H1 (cell line): ENCODE results near the gene ZRANB3. TPM values are rescaled to one million over a fixed set of nuclear protein-coding genes. Genes with fewer than 3 reads are reported as not detected.
"Not testable (repeated sequence)": the region's sequence is repeated elsewhere in the genome, so short reads cannot be mapped to it uniquely, and the experiment has no call there.

Experiments used
- CTCF ChIA-PET: fragments of 300-600 bp; sonication (Branson Sonifier 250); formaldehyde crosslinking; loops from one replicate; lab custom pipeline; 2021; ENCODE audit not compliant: partially characterized antibody; lab: Charles Lee
- POLR2A ChIA-PET: fragments of 300-600 bp; sonication (Branson Sonifier 250); formaldehyde crosslinking; loops from one replicate; lab custom pipeline; 2021; ENCODE audit warnings: inconsistent platforms; ENCODE audit not compliant: partially characterized antibody; lab: Charles Lee
- DNase-seq, 2 experiments: peaks; one replicate each; pipeline versions ENCODE4 v3.0.0 to v3.0.0-alpha.2; 2010 to 2022; ENCODE audit warnings: low spot score in 2 of 2, low read depth in 1 of 2, mixed read lengths in 1 of 2
- FAIRE-seq: peaks from 2 replicates; lab custom pipeline; 2011; peaks lifted over from hg19 to GRCh38; lab: Jason Lieb, UNC
- H2AFZ ChIP-seq: 2 replicates; pipeline ENCODE4 v1.8.1; 2012; ENCODE audit warnings: low read length, inconsistent platforms
- H2AK5ac ChIP-seq: 2 replicates; pipeline ENCODE4 v1.6.1; 2013; ENCODE audit warnings: low read depth, low read length
- H2BK120ac ChIP-seq: replicated peaks from 2 replicates; pipeline ENCODE3; 2013; ENCODE audit warnings: low read depth, low read length, inconsistent platforms
- H2BK12ac ChIP-seq: 2 replicates; pipeline ENCODE4 v1.6.1; 2013; ENCODE audit warnings: low read depth, low read length
- H2BK15ac ChIP-seq: 2 replicates; pipeline ENCODE4 v1.6.1; 2013; ENCODE audit warnings: low read length
- H2BK20ac ChIP-seq: 2 replicates; pipeline ENCODE4 v1.6.1; 2013; ENCODE audit warnings: low read length
- H2BK5ac ChIP-seq: 2 replicates; pipeline ENCODE4 v1.6.1; 2013; ENCODE audit warnings: low read depth, low read length
- H3K14ac ChIP-seq: 2 replicates; pipeline ENCODE4 v1.6.1; 2013; ENCODE audit warnings: inconsistent platforms; ENCODE audit not compliant: insufficient read length
- H3K18ac ChIP-seq: 2 replicates; pipeline ENCODE4 v1.6.1; 2013; ENCODE audit warnings: low read length; ENCODE audit errors: extremely low read depth
- H3K23ac ChIP-seq: 2 replicates; pipeline ENCODE4 v1.6.1; 2013; ENCODE audit warnings: inconsistent platforms; ENCODE audit not compliant: insufficient read length
- H3K23me2 ChIP-seq: 2 replicates; pipeline ENCODE4 v1.6.1; 2013; ENCODE audit warnings: low read depth, low read length
- H3K27ac ChIP-seq: 2 replicates; pipeline ENCODE4 v1.6.1; 2011; ENCODE audit warnings: low read depth, low read length, inconsistent platforms
- H3K27me3 ChIP-seq, 4 experiments: replicated peaks in 1 of 4; 1 replicate in 1 of 4; 2 replicates in 3 of 4; pipeline versions ENCODE4 v1.6.1 to v1.8.1; 2011 to 2013; ENCODE audit warnings: low read length in 3 of 4, mild to moderate bottlenecking in 3 of 4, inconsistent platforms in 2 of 4, mixed read lengths in 2 of 4, moderate library complexity in 1 of 4; ENCODE audit not compliant: control insufficient read depth in 3 of 4, insufficient read depth in 3 of 4; ENCODE audit errors: extremely low read depth in 1 of 4
- H3K36me3 ChIP-seq, 4 experiments: 2 replicates each; pipeline versions ENCODE4 v1.6.1 to v1.8.1; 2011 to 2013; ENCODE audit warnings: mild to moderate bottlenecking in 4 of 4, low read length in 3 of 4, moderate library complexity in 2 of 4, control low read depth in 1 of 4, inconsistent platforms in 1 of 4; ENCODE audit not compliant: insufficient read depth in 4 of 4, control insufficient read depth in 2 of 4
- H3K4ac ChIP-seq: replicated peaks from 2 replicates; pipeline ENCODE3; 2013; ENCODE audit warnings: low read length, low read depth, mixed read lengths, inconsistent platforms; ENCODE audit not compliant: insufficient read length
- H3K4me1 ChIP-seq, 4 experiments: replicated peaks in 1 of 4; 1 replicate in 1 of 4; 2 replicates in 3 of 4; pipeline versions ENCODE4 v1.6.1 to v1.8.1; 2011 to 2013; ENCODE audit warnings: low read length in 3 of 4, inconsistent platforms in 2 of 4, mixed read lengths in 1 of 4; ENCODE audit not compliant: insufficient read depth in 4 of 4, control insufficient read depth in 3 of 4
- H3K4me2 ChIP-seq, 2 experiments: 2 replicates each; pipeline versions ENCODE4 v1.6.1 to v1.8.1; 2011 to 2013; ENCODE audit warnings: low read depth in 2 of 2, low read length in 2 of 2, control low read depth in 1 of 2, inconsistent platforms in 1 of 2, mild to moderate bottlenecking in 1 of 2; ENCODE audit not compliant: insufficient read depth in 1 of 2
- H3K4me3 ChIP-seq, 4 experiments: fragments of 200-600, 300-600 bp in 1 of 4; sonication (generic), shearing (Covaris generic), sonication (Bioruptor Twin) in 1 of 4; 2 replicates each; pipeline versions ENCODE4 v1.5.1 to v1.8.1; 2011 to 2016; ENCODE audit warnings: low read length in 4 of 4, low read depth in 3 of 4, control low read depth in 2 of 4, inconsistent platforms in 2 of 4, mild to moderate bottlenecking in 2 of 4, mixed read lengths in 1 of 4, moderate library complexity in 1 of 4; ENCODE audit not compliant: insufficient read depth in 2 of 4; ENCODE audit errors: extremely low read depth in 1 of 4
- H3K56ac ChIP-seq: replicated peaks from 2 replicates; pipeline ENCODE3; 2013; ENCODE audit warnings: low read depth, mild to moderate bottlenecking, mixed read lengths, low read length, inconsistent platforms; ENCODE audit not compliant: insufficient read length
- H3K79me1 ChIP-seq: 2 replicates; pipeline ENCODE4 v1.6.1; 2013; ENCODE audit warnings: low read depth, low read length, control low read depth
- H3K79me2 ChIP-seq, 2 experiments: 2 replicates each; pipeline versions ENCODE4 v1.6.1 to v1.8.1; 2012 to 2013; ENCODE audit warnings: low read length in 2 of 2, mild to moderate bottlenecking in 2 of 2, inconsistent platforms in 1 of 2; ENCODE audit not compliant: insufficient read depth in 2 of 2, control insufficient read depth in 1 of 2
- H3K9ac ChIP-seq, 4 experiments: replicated peaks in 1 of 4; 1 replicate in 1 of 4; 2 replicates in 3 of 4; pipeline versions ENCODE4 v1.6.1 to v1.8.1; 2011 to 2013; ENCODE audit warnings: low read depth in 3 of 4, low read length in 3 of 4, control low read depth in 2 of 4, mild to moderate bottlenecking in 2 of 4, moderate library complexity in 2 of 4, inconsistent platforms in 1 of 4; ENCODE audit errors: extremely low read depth in 1 of 4
- H3K9me3 ChIP-seq, 2 experiments: 2 replicates each; pipeline versions ENCODE4 v1.6.1 to v1.8.1; 2012 to 2013; ENCODE audit warnings: mild to moderate bottlenecking in 2 of 2, moderate library complexity in 2 of 2, control low read depth in 1 of 2, inconsistent platforms in 1 of 2, low read depth in 1 of 2, low read length in 1 of 2, mixed read lengths in 1 of 2; ENCODE audit not compliant: insufficient read depth in 2 of 2
- H4K20me1 ChIP-seq, 2 experiments: replicated peaks in 1 of 2; 2 replicates each; pipeline versions ENCODE3 to v1.8.1; 2011 to 2013; ENCODE audit warnings: inconsistent platforms in 2 of 2, low read length in 2 of 2, mild to moderate bottlenecking in 1 of 2; ENCODE audit not compliant: insufficient read depth in 2 of 2, control insufficient read depth in 1 of 2
- H4K5ac ChIP-seq: 2 replicates; pipeline ENCODE4 v1.6.1; 2013; ENCODE audit warnings: low read length, low read depth, mixed read lengths, inconsistent platforms; ENCODE audit not compliant: insufficient read length
- H4K8ac ChIP-seq: 2 replicates; pipeline ENCODE4 v1.8.0; 2013; ENCODE audit warnings: mild to moderate bottlenecking, moderate library complexity, low read length, inconsistent platforms; ENCODE audit not compliant: insufficient read depth; ENCODE audit errors: extremely low read depth
- H4K91ac ChIP-seq: replicated peaks from 2 replicates; pipeline ENCODE3; 2013; ENCODE audit warnings: low read length, mixed read lengths, inconsistent platforms; ENCODE audit not compliant: insufficient read length
- WGBS, 2 experiments: shearing (Covaris generic) in 1 of 2; methylation state at CpG; one replicate each; pipeline versions ENCODE4 v1.1.6 to v1.1.7; 2013 to 2015; ENCODE audit warnings: low lambda C conversion rate in 2 of 2, mixed read lengths in 2 of 2, inconsistent platforms in 1 of 2, low coverage in 1 of 2, missing lambda C conversion rate in 1 of 2; ENCODE audit not compliant: insufficient replicate concordance in 2 of 2, insufficient coverage in 1 of 2, insufficient read length in 1 of 2; ENCODE audit errors: extremely low coverage in 1 of 2, missing lambda C conversion rate in 1 of 2; 5-methylcytosine and 5-hydroxymethylcytosine counted together
- polyA plus RNA-seq, 7 experiments: library from polyadenylated mRNA; depleted of rRNA in 3 of 7; stranded (reverse) in 5 of 7; unstranded in 2 of 7; fragments of >200 nt in 5 of 7; fragments of 200-250 nt in 2 of 7; gene quantifications; 1 replicate in 5 of 7; 2 replicates in 1 of 7; 4 replicates in 1 of 7; pipeline versions ENCODE4 v1.2.1 to v1.2.3, GENCODE V29; 2011 to 2013; ENCODE audit warnings: missing spikeins in 2 of 7, mixed read lengths in 2 of 7
- total RNA-seq: library from RNA; stranded (reverse); fragmentation: NEBNext Ultra II Directional; extraction: Animal tissue kit (Norgen Biotek cat#: 25700); gene quantifications from 2 replicates; pipeline ENCODE4 v1.2.1, GENCODE V29; 2021

ZRANB3 gene
- total and polyA plus RNA-seq, 2 of the 8 experiments (the other 6 are each of a cell fraction or from before 2014, with no cell fraction given): 4.5 to 19.3 TPM

DNA sequence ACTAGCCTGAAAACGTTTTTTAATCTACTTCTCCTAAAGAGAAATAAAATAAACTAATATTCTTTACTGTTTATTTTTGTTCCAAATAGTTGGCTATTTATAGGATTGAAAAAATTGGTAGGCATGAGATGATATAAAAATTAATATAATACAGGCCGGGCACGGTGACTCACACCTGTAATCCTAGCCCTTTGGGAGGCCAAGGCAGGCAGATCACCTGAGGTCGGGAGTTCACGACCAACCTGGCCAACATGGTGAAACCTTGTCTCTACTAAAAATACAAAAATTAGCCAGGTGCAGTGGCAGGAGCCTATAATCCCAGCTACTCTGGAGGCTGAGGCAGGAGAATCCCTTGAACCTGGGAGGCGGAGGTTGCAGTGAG lies 409.4 kb downstream of the ZRANB3 start:
- WGBS, 2 experiments: 91% methylated on average over 6 of the region's 6 CpGs; no CpG with 5 or more reads in 1 of the 2 experiments
- H3K79me2 ChIP-seq, H3K23ac ChIP-seq, H2AK5ac ChIP-seq, H3K23me2 ChIP-seq, H3K56ac ChIP-seq, H2AFZ ChIP-seq, H3K27ac ChIP-seq, H3K18ac ChIP-seq, H2BK20ac ChIP-seq, H3K4me1 ChIP-seq, DNase-seq, H3K79me1 ChIP-seq, H2BK15ac ChIP-seq, H3K27me3 ChIP-seq, H3K4ac ChIP-seq, H2BK120ac ChIP-seq, H3K4me3 ChIP-seq, H3K9me3 ChIP-seq, H4K91ac ChIP-seq, H2BK12ac ChIP-seq, H3K4me2 ChIP-seq, H2BK5ac ChIP-seq, H3K9ac ChIP-seq, H4K20me1 ChIP-seq, H4K5ac ChIP-seq, H3K14ac ChIP-seq, H4K8ac ChIP-seq, FAIRE-seq: not testable (repeated sequence)
- POLR2A ChIA-PET: interaction anchor here (0.6 kb wide), 1 partner anchor 139 kb away, joined by 3 read pairs; no protein-coding TSS in a partner anchor
- peaks cover 0 to 22% (median 0%) of the 10 kb centered on the region in 4 experiments; a peak in 3 of 8 replicates for H3K36me3 ChIP-seq
- CTCF ChIA-PET: interaction anchor here (0.7 kb wide), 1 partner anchor 743 kb away, joined by 4 read pairs; no protein-coding TSS in a partner anchor
